Ovary (tissue), 9 donors: ENCODE measurements around the gene DYDC1. TPM values are rescaled to one million over a fixed set of nuclear protein-coding genes. Genes with fewer than 3 reads are reported as not detected.

Source experiments
- DNase-seq, 5 donors: peaks; one replicate each; pipeline ENCODE4 v3.0.0-alpha.2; 2019 to 2020
- H3K27ac ChIP-seq, 2 donors: fragments of 200-600 bp; one replicate each; pipeline versions ENCODE4 v1.5.1 to v1.8.0; 2019 to 2022
- H3K27me3 ChIP-seq: fragments of 200-600 bp; one replicate; pipeline ENCODE4 v1.8.0; 2022
- H3K36me3 ChIP-seq: fragments of 200-600 bp; sonication (generic); one replicate; pipeline ENCODE4 v1.5.1; 2019
- H3K4me1 ChIP-seq: one replicate; pipeline ENCODE4 v1.8.1; 2013; ENCODE audit warnings: mild to moderate bottlenecking, moderate library complexity; ENCODE audit not compliant: insufficient read depth
- H3K4me3 ChIP-seq: fragments of 200-600 bp; sonication (generic); one replicate; pipeline ENCODE4 v1.5.1; 2017
- H3K9me3 ChIP-seq, 2 donors: fragments of 200-600 bp in 1 of 2; sonication (generic) in 1 of 2; one replicate each; pipeline versions ENCODE4 v1.5.1 to v1.8.1; 2013 to 2019; ENCODE audit warnings: mild to moderate bottlenecking in 1 of 2, moderate library complexity in 1 of 2
- EP300 ChIP-seq: sonication (generic); formaldehyde crosslinking; IDR thresholded peaks from one replicate; pipeline ENCODE4 v1.6.1; 2017; ENCODE audit warnings: antibody characterized with exemption
- POLR2A ChIP-seq: fragments of 450-650 bp; IDR thresholded peaks from one replicate; pipeline ENCODE4 v1.6.1; 2017; ENCODE audit warnings: antibody characterized with exemption, mild to moderate bottlenecking, moderate library complexity
- WGBS, 3 donors: extraction: QIAGEN DNeasy Blood & Tissue Kit in 1 of 3; methylation state at CpG; one replicate each; pipeline versions ENCODE4 v1.1.5 to v1.1.7; 2013 to 2017; 5-methylcytosine and 5-hydroxymethylcytosine counted together
- intact Hi-C, 4 donors: fragments of 100-400 bp; cut with DNase I; formaldehyde crosslinking; loops; one replicate each; pipeline versions ENCODE4 v1.11.0 to v1.15.1; 2022 to 2023
- polyA plus RNA-seq, 2 donors: library from polyadenylated mRNA; stranded (reverse); fragments of 200-250 nt in 1 of 2; fragments of 350-450 nt in 1 of 2; fragmentation: Illumina TruSeq in 1 of 2; extraction: RNeasy Lipid Tissue Mini Kit (QIAGEN cat#74804) in 1 of 2; gene quantifications; one replicate each; pipeline ENCODE4 v1.2.3, GENCODE V29; 2013 to 2014
- total RNA-seq, 7 donors: library from RNA; depleted of rRNA in 2 of 7; stranded (reverse); fragments of >200 nt in 2 of 7; fragmentation: NEBNext Ultra II Directional in 3 of 7; extraction: Animal tissue kit (Norgen Biotek cat#: 25700) in 3 of 7; gene quantifications; one replicate each; pipeline versions ENCODE4 v1.1.0 to v1.2.4, GENCODE V29; 2016 to 2023
- TF ChIP-seq, protein P1 (sequence below), 3 donors: fragments of 450-650 bp in 2 of 3; fragments of 200-600 bp in 1 of 3; IDR thresholded peaks; one replicate each; pipeline versions ENCODE4 v1.5.1 to v1.8.0; 2016 to 2022; ENCODE audit warnings: antibody characterized with exemption in 3 of 3, mild to moderate bottlenecking in 1 of 3
- donor health status: DM: no; HTN: no; CAD: no; lungs with moderate emphysema.
- donor health status: DM: no; HTN: no; CAD: no.
- donor health status: Bipolar disorder and iron deficiency.
- donor health status: DM: yes; HTN: yes; CAD: no.
- donor health status: DM: no; HTN: no; CAD: no.
- donor health status: DM: yes; HTN: yes; CAD: no.

The DYDC1 gene
- total and polyA plus RNA-seq, 9 donors, result 0.33 to 3.8 (median 0.72) TPM; not detected in 6

DNA sequence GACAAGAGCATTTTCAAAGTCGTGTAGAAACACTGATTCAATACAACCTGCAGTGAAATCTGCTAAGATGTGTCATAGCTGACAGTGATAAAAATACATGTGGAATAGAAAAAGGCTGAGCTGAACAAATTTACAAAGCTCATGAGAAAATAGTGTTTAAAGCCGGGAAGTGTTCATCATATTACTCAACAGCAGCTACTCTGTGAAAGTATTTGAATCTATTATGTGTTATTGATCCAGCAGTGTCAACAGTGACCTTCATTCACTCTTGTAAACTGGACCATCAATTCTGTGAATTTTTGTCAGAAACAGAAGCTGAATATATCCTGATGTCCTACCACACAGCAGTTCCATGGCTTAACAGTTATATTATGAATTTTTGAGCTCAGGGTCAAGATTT, 11.6 kb downstream of the DYDC1 start:
- Histone ChIP-seq H3K36me3 (no peaks in the 10 kb centered on the region), H3K4me3 (no peak overlapping the region), H3K9me3 (no peaks in the 10 kb centered on the region), H3K27me3 (no peaks in the 10 kb centered on the region), H3K27ac (no peak overlapping the region), H3K4me1 (no peaks in the 10 kb centered on the region)
- TF ChIP-seq EP300 (no peak), POLR2A (no peak)
- TF ChIP-seq, protein P1, sequence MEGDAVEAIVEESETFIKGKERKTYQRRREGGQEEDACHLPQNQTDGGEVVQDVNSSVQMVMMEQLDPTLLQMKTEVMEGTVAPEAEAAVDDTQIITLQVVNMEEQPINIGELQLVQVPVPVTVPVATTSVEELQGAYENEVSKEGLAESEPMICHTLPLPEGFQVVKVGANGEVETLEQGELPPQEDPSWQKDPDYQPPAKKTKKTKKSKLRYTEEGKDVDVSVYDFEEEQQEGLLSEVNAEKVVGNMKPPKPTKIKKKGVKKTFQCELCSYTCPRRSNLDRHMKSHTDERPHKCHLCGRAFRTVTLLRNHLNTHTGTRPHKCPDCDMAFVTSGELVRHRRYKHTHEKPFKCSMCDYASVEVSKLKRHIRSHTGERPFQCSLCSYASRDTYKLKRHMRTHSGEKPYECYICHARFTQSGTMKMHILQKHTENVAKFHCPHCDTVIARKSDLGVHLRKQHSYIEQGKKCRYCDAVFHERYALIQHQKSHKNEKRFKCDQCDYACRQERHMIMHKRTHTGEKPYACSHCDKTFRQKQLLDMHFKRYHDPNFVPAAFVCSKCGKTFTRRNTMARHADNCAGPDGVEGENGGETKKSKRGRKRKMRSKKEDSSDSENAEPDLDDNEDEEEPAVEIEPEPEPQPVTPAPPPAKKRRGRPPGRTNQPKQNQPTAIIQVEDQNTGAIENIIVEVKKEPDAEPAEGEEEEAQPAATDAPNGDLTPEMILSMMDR (IDR thresholded peaks at IDR 0.05), result no peak
- intact Hi-C loops, result no loop called here
- no peak for DNase-seq
- WGBS, 3 donors, result 44 to 63% (median 55%) methylated on average over 2 of the region's 2 CpGs

DNA sequence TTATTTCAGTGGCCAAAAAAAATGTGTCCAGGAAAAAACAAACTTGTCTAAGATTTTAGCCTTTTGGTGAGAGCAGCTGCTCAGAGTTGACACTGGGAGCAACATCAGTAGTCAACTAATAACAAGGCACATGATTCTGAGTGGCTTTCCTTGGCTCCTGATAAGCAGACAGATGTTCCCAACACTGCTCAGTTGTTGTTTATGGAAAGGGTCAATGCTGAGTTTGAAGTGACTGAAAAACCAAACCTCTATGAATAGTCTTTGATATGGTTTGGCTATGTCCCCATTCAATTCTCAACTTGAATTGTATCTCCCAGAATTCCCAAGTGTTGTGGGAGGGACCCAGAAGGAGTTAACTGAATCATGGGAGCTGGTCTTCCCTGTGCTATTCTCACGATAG, 12.3 kb downstream of the DYDC1 start:
- intact Hi-C loops, result no loop called here
- no peaks in the 10 kb centered on the region for H3K36me3 ChIP-seq
- no peak for DNase-seq
- no peaks in the 10 kb centered on the region for H3K9me3 ChIP-seq
- H3K4me1 ChIP-seq, result no peaks in the 10 kb centered on the region
- WGBS, 3 donors, result 13 to 23% (median 20%) methylated on average over 1 of the region's 1 CpG
- H3K27me3 ChIP-seq, result no peaks in the 10 kb centered on the region
- no peak overlapping the region for H3K4me3 ChIP-seq
- TF ChIP-seq POLR2A, result no peak
- TF ChIP-seq, protein P1 (IDR thresholded peaks at IDR 0.05), result no peak
- TF ChIP-seq EP300, result no peak
- no peak overlapping the region for H3K27ac ChIP-seq

DNA sequence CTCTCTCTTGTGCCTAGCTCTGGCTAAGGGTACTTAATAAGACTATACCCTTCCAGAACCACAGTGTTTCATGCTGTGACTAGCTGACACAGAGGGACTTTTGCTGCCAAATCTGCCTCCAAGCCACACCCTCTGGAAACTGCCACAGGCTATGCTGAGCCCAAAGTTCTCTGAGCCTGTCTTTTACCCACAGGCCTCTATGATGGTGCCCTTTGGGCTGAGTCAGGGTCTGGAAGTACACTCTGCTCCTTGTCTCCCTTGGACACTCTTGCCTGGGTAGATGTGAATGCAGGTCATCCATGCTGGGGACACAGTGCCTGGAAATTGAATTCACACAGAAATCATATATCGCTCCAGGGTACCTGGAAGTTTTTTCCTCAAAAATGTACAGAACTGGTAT, 22.6 kb downstream of the DYDC1 start:
- no peak for DNase-seq
- H3K27me3 ChIP-seq, result no peaks in the 10 kb centered on the region
- no peak overlapping the region for H3K4me3 ChIP-seq
- 94 to 100% (median 100%) methylated on average over 1 of the region's 1 CpG for WGBS, 3 donors
- H3K27ac ChIP-seq, result no peak overlapping the region
- intact Hi-C loops, result no loop called here
- TF ChIP-seq EP300 (no peak), POLR2A (no peak)
- TF ChIP-seq, protein P1 (IDR thresholded peaks at IDR 0.05), result no peak
- no peaks in the 10 kb centered on the region for H3K36me3 ChIP-seq
- H3K4me1 ChIP-seq, result no peaks in the 10 kb centered on the region
- no peaks in the 10 kb centered on the region for H3K9me3 ChIP-seq

DNA sequence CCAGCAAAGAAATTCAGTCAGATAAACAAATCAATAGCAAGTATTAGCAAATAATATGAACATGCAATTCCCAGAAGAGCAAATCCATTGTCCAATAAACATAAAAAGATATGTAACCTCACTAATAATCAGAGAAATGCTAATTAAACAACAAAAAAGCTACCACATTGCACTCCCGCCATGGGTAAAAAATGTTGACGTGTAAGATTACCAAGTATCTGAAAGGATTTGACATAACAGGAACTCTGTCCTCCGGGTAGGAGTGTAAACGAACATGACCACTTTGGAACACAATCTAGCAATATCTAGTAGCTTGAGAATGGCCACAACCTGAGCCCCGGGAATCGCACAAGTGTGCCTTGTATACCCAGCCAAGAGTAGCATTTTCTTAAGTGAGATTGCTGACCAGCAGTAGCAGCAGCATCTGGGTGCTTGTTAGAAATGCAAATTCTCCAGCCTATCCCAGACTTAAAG, 31.6 kb downstream of the DYDC1 start:
- Histone ChIP-seq H3K9me3 (no peaks in the 10 kb centered on the region), H3K27ac (no peak overlapping the region), H3K4me3 (no peak overlapping the region), H3K4me1 (no peaks in the 10 kb centered on the region), H3K27me3 (no peaks in the 10 kb centered on the region), H3K36me3 (no peaks in the 10 kb centered on the region)
- TF ChIP-seq, protein P1 (IDR thresholded peaks at IDR 0.05), result no peak
- TF ChIP-seq POLR2A (no peak), EP300 (no peak)
- DNase-seq, result no peak
- intact Hi-C loops, result no loop called here
- 61 to 79% (median 73%) methylated on average over 6 of the region's 6 CpGs for WGBS, 3 donors

DNA sequence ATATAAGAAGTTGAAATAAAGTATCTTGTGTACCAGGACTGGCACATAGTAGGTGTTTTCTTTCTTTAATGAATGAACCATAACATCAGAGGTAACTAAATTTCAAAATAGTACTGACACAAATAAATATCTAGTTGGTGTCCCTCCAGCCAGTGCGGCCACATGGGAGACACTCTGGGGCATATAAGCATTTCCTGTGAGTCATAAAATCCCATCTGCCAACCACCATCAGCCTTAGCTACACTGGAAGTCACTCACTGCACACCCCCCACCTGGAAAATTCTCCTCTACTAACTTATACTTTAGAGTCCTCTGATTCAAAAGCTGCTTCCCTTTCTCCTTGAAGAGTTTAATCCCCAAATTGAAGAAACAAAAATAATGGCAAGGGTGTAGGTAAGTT, 32.5 kb downstream of the DYDC1 start:
- no peak overlapping the region for H3K4me3 ChIP-seq
- H3K4me1 ChIP-seq, result no peaks in the 10 kb centered on the region
- H3K27ac ChIP-seq, result no peak overlapping the region
- TF ChIP-seq POLR2A, result no peak
- TF ChIP-seq EP300, result no peak
- TF ChIP-seq, protein P1 (IDR thresholded peaks at IDR 0.05), result no peak
- no peaks in the 10 kb centered on the region for H3K9me3 ChIP-seq
- H3K27me3 ChIP-seq, result no peaks in the 10 kb centered on the region
- H3K36me3 ChIP-seq, result no peaks in the 10 kb centered on the region
- 47 to 58% (median 56%) methylated on average over 1 of the region's 1 CpG for WGBS, 3 donors
- DNase-seq, result no peak
- intact Hi-C loops, result no loop called here
